GM18861 (cell line): ENCODE data around the gene FBXL7.

Source experiments
- ATAC-seq: cut with Tn5 transposase; IDR thresholded peaks from one replicate; pipeline ENCODE4 v1.9.1; 2021; ENCODE audit not compliant: unreplicated experiment

Gene FBXL7

GRCh38 chr5:15929611-15930263, 429.8 kb downstream of the FBXL7 start:
- ATAC-seq = no peak

- ATAC-seq = no peak
These were observed 432.1 kb downstream of the FBXL7 start for GRCh38 chr5:15932066-15932465.

- ATAC-seq = no peak
These were observed 433.6 kb downstream of the FBXL7 start for GRCh38 chr5:15933259-15934207.

- ATAC-seq = no peak
These were observed 436.7 kb downstream of the FBXL7 start for GRCh38 chr5:15936505-15937245.

- no peak for ATAC-seq
These were observed 437.7 kb downstream of the FBXL7 start for GRCh38 chr5:15937708-15938107.

- no peak for ATAC-seq
These were observed 438.2 kb downstream of the FBXL7 start for GRCh38 chr5:15938186-15938585.

GRCh38 chr5:15938961-15939360, 439.0 kb downstream of the FBXL7 start:
- no peak for ATAC-seq

- no peak for ATAC-seq
These were observed 440.9 kb downstream of the FBXL7 start for GRCh38 chr5:15940905-15941304.

GRCh38 chr5:15943487-15943886, 443.5 kb downstream of the FBXL7 start:
- no peak for ATAC-seq

- no peak for ATAC-seq
These were observed 446.0 kb downstream of the FBXL7 start for GRCh38 chr5:15946026-15946425.

GRCh38 chr5:15948190-15948589, 448.2 kb downstream of the FBXL7 start:
- ATAC-seq = no peak

GRCh38 chr5:15951126-15951525, 451.1 kb downstream of the FBXL7 start:
- ATAC-seq = no peak

GRCh38 chr5:15951550-15951949, 451.6 kb downstream of the FBXL7 start:
- no peak for ATAC-seq

- no peak for ATAC-seq
These were observed 456.6 kb downstream of the FBXL7 start for GRCh38 chr5:15956622-15957021.

- no peak for ATAC-seq
These were observed 457.1 kb downstream of the FBXL7 start for GRCh38 chr5:15957124-15957523.

- no peak for ATAC-seq
These were observed 459.6 kb downstream of the FBXL7 start for GRCh38 chr5:15959370-15960164.

GRCh38 chr5:15966066-15966640, 466.2 kb downstream of the FBXL7 start:
- no peak for ATAC-seq

- ATAC-seq = no peak
These were observed 466.7 kb downstream of the FBXL7 start for GRCh38 chr5:15966651-15967050.

- no peak for ATAC-seq
These were observed 469.0 kb downstream of the FBXL7 start for GRCh38 chr5:15968993-15969392.

- ATAC-seq = no peak
These were observed 477.9 kb downstream of the FBXL7 start for GRCh38 chr5:15977851-15978250.
